Measurements from ENCODE around the gene CHST13.

DNA sequence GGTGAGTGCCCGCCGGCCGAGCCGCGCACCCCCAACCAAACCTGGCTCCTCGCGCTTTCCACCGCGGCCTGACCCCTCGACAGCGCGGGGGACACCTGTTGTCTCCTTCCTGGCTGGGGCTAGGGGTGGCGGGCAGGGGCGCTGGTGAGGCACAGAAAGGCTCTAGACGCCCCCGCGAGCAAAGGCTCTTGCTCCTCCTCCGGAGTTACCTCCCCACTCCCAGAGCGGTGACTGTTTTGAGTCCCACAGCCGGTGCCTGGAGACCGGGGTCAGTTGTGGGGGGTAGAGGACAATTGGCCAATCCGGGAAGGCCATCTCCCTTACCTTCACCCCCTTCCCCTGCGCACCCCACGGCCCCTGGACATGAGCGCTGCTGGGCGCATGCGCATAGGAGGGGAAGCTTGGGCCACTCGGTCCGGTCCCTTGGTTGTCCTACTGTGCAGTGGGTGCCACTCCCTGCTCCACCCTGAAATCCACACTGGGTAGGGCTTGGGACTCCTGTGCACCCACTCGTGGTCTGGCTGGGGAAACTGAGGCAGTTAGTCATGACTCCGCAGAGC lies 554 bp downstream of the CHST13 start:
- TF ChIP-seq, protein P1, sequence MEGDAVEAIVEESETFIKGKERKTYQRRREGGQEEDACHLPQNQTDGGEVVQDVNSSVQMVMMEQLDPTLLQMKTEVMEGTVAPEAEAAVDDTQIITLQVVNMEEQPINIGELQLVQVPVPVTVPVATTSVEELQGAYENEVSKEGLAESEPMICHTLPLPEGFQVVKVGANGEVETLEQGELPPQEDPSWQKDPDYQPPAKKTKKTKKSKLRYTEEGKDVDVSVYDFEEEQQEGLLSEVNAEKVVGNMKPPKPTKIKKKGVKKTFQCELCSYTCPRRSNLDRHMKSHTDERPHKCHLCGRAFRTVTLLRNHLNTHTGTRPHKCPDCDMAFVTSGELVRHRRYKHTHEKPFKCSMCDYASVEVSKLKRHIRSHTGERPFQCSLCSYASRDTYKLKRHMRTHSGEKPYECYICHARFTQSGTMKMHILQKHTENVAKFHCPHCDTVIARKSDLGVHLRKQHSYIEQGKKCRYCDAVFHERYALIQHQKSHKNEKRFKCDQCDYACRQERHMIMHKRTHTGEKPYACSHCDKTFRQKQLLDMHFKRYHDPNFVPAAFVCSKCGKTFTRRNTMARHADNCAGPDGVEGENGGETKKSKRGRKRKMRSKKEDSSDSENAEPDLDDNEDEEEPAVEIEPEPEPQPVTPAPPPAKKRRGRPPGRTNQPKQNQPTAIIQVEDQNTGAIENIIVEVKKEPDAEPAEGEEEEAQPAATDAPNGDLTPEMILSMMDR (conservative IDR thresholded peaks at IDR 0.05) = no peak
- TF ChIP-seq EZH2 (IDR thresholded peaks at IDR 0.05; ENCODE audit: low read depth) = no peak

Measured in PC-9 (cell line).